Erythroblast (primary cell): Measurements from ENCODE around the gene PSTK.

Experiments
- GATA1 ChIP-seq: IDR thresholded peaks from 2 replicates; pipeline ENCODE4 v1.6.1; 2011; ENCODE audit warnings: low read depth, mild to moderate bottlenecking, control low read depth, low read length, moderate library complexity
- POLR2A ChIP-seq: IDR thresholded peaks from 2 replicates; pipeline ENCODE4 v1.6.1; 2011; ENCODE audit warnings: mild to moderate bottlenecking, low read length

- TF ChIP-seq POLR2A (no peak), GATA1 (no peak)
These were observed 36.0 kb downstream of the PSTK start for GRCh38 chr10:123016228-123016627.
